Testis (tissue), 2 donors: ENCODE results near the gene ERC2.

Experiments
- POLR2A ChIP-seq: fragments of 450-650 bp; IDR thresholded peaks from one replicate; pipeline ENCODE4 v1.6.1; 2017; ENCODE audit warnings: antibody characterized with exemption, mild to moderate bottlenecking, moderate library complexity
- TF ChIP-seq, protein P1 (sequence below), 3 experiments: fragments of 450-650 bp in 2 of 3; fragments of 200-600 bp in 1 of 3; sonication (generic) in 1 of 3; IDR thresholded peaks; one replicate each; pipeline ENCODE4 v1.5.1; 2016 to 2019; ENCODE audit warnings: antibody characterized with exemption in 3 of 3, mild to moderate bottlenecking in 2 of 3, moderate library complexity in 1 of 3

DNA sequence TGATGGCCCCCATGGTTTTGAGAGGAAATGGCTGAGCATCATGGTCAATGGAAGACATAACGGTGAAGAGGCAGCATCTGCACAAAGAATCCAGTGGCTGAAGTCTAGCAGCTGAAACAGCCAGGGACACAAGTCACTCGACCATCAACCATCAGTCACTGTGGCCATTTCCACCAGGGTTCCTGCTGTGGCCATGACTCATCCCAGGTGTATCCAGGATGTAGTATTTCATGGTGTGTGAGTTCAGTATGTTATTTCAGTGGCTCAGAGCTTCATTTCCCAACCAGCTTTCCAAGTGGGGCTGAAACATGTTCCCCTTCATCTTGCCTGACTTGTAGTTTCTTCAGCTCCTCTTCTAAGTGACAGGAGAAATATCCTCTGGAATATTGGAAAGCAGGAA lies 933.4 kb downstream of the ERC2 start:
- no peak for TF ChIP-seq POLR2A
- TF ChIP-seq, protein P1, sequence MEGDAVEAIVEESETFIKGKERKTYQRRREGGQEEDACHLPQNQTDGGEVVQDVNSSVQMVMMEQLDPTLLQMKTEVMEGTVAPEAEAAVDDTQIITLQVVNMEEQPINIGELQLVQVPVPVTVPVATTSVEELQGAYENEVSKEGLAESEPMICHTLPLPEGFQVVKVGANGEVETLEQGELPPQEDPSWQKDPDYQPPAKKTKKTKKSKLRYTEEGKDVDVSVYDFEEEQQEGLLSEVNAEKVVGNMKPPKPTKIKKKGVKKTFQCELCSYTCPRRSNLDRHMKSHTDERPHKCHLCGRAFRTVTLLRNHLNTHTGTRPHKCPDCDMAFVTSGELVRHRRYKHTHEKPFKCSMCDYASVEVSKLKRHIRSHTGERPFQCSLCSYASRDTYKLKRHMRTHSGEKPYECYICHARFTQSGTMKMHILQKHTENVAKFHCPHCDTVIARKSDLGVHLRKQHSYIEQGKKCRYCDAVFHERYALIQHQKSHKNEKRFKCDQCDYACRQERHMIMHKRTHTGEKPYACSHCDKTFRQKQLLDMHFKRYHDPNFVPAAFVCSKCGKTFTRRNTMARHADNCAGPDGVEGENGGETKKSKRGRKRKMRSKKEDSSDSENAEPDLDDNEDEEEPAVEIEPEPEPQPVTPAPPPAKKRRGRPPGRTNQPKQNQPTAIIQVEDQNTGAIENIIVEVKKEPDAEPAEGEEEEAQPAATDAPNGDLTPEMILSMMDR (IDR thresholded peaks at IDR 0.05): no peak
